WTC11 (cell line): ENCODE results near the gene MXD3.

Experiments
- FOXP1 ChIP-seq: sonication (generic); formaldehyde crosslinking; IDR thresholded peaks from 2 replicates; pipeline ENCODE4 v1.8.0; 2022; ENCODE audit warnings: missing genetic modification reagents, mild to moderate bottlenecking, moderate library complexity, borderline replicate concordance
- NR1H2 ChIP-seq: sonication (generic); formaldehyde crosslinking; IDR thresholded peaks from 2 replicates; pipeline ENCODE4 v1.9.0; 2021; ENCODE audit warnings: mild to moderate bottlenecking, moderate library complexity, missing genetic modification reagents
- RELA ChIP-seq: sonication (generic); formaldehyde crosslinking; IDR thresholded peaks from 2 replicates; pipeline ENCODE4 v1.8.1; 2022; ENCODE audit warnings: missing genetic modification reagents, mild to moderate bottlenecking, borderline replicate concordance
- TP53 ChIP-seq: sonication (generic); formaldehyde crosslinking; IDR thresholded peaks from 2 replicates; pipeline ENCODE4 v1.8.1; 2023; ENCODE audit warnings: mild to moderate bottlenecking, missing genetic modification reagents
- TF ChIP-seq, protein P1 (sequence below): fragments of 200-600 bp; IDR thresholded peaks from 2 replicates; pipeline ENCODE4 v1.8.0; 2022; ENCODE audit warnings: antibody characterized with exemption
- TF ChIP-seq, protein P2 (sequence below): fragments of 250-450 bp; sonication (Bioruptor Pico); IDR thresholded peaks from 2 replicates; pipeline ENCODE4 v1.9.0; 2021; ENCODE audit warnings: moderate library complexity, mild to moderate bottlenecking, inconsistent platforms, borderline replicate concordance
- TF ChIP-seq, protein P3 (sequence below): sonication (generic); formaldehyde crosslinking; IDR thresholded peaks from 2 replicates; pipeline ENCODE4 v1.8.1; 2022; ENCODE audit warnings: mild to moderate bottlenecking, missing genetic modification reagents, moderate library complexity, borderline replicate concordance
- TF ChIP-seq, protein P4 (sequence below): fragments of 250-450 bp; sonication (Bioruptor Pico); IDR thresholded peaks from 2 replicates; pipeline ENCODE4 v1.8.0; 2021; ENCODE audit warnings: mild to moderate bottlenecking
- TF ChIP-seq, protein P5 (sequence below): sonication (generic); formaldehyde crosslinking; IDR thresholded peaks from 2 replicates; pipeline ENCODE4 v1.8.0; 2023; ENCODE audit warnings: missing genetic modification reagents
- TF ChIP-seq, protein P6 (sequence below): sonication (generic); formaldehyde crosslinking; IDR thresholded peaks from 2 replicates; pipeline ENCODE4 v1.8.1; 2022; ENCODE audit warnings: missing genetic modification reagents, borderline replicate concordance
- TF ChIP-seq, protein P7 (sequence below): sonication (generic); formaldehyde crosslinking; IDR thresholded peaks from 2 replicates; pipeline ENCODE4 v1.8.1; 2023; ENCODE audit warnings: mild to moderate bottlenecking, missing genetic modification reagents

DNA sequence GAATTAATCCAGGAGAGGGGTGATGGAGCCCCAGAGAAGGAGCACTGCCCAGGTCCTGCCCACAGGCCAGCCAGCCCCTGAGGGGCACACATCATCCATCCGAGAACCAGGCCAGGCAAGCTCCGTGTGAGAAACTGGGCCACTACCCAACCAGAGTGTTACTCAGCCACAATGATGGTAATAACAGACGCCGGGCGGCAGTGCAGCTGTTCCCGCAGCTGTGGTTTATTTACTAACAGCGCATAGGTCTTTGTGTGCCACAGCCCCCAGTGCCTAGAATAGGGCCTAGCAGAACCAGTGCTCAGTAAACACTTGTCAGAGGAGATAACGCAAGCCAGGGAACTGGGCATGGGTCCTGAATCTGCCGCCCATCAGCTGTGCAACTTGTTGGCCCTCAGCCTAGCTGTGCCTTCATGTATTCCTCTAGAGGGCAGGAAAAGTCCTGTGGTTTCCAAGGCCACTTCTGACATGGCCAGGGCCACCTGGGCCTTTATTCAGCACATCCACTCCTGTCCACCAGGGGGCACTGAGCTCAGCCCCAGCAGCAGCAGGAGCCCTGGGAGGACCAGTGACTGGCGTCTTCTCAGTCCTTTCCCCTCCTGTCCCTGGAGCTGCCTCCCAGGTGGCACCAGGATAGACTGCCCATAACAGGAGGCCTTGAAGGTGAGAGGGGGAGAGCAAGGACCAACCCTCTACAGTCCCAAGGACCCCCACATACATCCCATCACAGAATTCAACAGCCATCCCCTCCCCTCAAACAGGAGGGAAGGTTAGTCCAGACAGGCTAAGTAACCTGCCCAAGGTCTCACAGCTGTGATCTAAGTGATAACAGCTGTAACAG lies 2.1 kb downstream of the MXD3 start:
- TF ChIP-seq FOXP1 (CRISPR knock-in tag) (no peak), RELA (no peak), TP53 (CRISPR knock-in tag) (no peak), NR1H2 (no peak)
- TF ChIP-seq, protein P1, sequence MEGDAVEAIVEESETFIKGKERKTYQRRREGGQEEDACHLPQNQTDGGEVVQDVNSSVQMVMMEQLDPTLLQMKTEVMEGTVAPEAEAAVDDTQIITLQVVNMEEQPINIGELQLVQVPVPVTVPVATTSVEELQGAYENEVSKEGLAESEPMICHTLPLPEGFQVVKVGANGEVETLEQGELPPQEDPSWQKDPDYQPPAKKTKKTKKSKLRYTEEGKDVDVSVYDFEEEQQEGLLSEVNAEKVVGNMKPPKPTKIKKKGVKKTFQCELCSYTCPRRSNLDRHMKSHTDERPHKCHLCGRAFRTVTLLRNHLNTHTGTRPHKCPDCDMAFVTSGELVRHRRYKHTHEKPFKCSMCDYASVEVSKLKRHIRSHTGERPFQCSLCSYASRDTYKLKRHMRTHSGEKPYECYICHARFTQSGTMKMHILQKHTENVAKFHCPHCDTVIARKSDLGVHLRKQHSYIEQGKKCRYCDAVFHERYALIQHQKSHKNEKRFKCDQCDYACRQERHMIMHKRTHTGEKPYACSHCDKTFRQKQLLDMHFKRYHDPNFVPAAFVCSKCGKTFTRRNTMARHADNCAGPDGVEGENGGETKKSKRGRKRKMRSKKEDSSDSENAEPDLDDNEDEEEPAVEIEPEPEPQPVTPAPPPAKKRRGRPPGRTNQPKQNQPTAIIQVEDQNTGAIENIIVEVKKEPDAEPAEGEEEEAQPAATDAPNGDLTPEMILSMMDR, result peak; percentile 88
- TF ChIP-seq, protein P2, sequence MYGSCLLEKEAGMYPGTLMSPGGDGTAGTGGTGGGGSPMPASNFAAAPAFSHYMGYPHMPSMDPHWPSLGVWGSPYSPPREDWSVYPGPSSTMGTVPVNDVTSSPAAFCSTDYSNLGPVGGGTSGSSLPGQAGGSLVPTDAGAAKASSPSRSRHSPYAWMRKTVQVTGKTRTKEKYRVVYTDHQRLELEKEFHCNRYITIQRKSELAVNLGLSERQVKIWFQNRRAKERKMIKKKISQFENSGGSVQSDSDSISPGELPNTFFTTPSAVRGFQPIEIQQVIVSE (CRISPR knock-in tag), result no peak
- TF ChIP-seq, protein P3, sequence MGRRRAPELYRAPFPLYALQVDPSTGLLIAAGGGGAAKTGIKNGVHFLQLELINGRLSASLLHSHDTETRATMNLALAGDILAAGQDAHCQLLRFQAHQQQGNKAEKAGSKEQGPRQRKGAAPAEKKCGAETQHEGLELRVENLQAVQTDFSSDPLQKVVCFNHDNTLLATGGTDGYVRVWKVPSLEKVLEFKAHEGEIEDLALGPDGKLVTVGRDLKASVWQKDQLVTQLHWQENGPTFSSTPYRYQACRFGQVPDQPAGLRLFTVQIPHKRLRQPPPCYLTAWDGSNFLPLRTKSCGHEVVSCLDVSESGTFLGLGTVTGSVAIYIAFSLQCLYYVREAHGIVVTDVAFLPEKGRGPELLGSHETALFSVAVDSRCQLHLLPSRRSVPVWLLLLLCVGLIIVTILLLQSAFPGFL (CRISPR knock-in tag), result no peak
- TF ChIP-seq, protein P4, sequence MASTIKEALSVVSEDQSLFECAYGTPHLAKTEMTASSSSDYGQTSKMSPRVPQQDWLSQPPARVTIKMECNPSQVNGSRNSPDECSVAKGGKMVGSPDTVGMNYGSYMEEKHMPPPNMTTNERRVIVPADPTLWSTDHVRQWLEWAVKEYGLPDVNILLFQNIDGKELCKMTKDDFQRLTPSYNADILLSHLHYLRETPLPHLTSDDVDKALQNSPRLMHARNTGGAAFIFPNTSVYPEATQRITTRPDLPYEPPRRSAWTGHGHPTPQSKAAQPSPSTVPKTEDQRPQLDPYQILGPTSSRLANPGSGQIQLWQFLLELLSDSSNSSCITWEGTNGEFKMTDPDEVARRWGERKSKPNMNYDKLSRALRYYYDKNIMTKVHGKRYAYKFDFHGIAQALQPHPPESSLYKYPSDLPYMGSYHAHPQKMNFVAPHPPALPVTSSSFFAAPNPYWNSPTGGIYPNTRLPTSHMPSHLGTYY, result no peak
- TF ChIP-seq, protein P5, sequence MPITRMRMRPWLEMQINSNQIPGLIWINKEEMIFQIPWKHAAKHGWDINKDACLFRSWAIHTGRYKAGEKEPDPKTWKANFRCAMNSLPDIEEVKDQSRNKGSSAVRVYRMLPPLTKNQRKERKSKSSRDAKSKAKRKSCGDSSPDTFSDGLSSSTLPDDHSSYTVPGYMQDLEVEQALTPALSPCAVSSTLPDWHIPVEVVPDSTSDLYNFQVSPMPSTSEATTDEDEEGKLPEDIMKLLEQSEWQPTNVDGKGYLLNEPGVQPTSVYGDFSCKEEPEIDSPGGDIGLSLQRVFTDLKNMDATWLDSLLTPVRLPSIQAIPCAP (CRISPR knock-in tag), result no peak
- TF ChIP-seq, protein P6, sequence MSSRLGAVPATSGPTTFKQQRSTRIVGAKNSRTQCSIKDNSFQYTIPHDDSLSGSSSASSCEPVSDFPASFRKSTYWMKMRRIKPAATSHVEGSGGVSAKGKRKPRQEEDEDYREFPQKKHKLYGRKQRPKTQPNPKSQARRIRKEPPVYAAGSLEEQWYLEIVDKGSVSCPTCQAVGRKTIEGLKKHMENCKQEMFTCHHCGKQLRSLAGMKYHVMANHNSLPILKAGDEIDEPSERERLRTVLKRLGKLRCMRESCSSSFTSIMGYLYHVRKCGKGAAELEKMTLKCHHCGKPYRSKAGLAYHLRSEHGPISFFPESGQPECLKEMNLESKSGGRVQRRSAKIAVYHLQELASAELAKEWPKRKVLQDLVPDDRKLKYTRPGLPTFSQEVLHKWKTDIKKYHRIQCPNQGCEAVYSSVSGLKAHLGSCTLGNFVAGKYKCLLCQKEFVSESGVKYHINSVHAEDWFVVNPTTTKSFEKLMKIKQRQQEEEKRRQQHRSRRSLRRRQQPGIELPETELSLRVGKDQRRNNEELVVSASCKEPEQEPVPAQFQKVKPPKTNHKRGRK (CRISPR knock-in tag), result no peak
- TF ChIP-seq, protein P7, sequence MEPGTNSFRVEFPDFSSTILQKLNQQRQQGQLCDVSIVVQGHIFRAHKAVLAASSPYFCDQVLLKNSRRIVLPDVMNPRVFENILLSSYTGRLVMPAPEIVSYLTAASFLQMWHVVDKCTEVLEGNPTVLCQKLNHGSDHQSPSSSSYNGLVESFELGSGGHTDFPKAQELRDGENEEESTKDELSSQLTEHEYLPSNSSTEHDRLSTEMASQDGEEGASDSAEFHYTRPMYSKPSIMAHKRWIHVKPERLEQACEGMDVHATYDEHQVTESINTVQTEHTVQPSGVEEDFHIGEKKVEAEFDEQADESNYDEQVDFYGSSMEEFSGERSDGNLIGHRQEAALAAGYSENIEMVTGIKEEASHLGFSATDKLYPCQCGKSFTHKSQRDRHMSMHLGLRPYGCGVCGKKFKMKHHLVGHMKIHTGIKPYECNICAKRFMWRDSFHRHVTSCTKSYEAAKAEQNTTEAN (CRISPR knock-in tag), result no peak
